GM12891 (cell line): ENCODE measurements around the gene INSR.

ENCODE experiments used
- POLR2A ChIP-seq: IDR thresholded peaks from 2 replicates; pipeline ENCODE4 v1.6.1; 2011; ENCODE audit warnings: low read depth, low read length, control low read depth
- SPI1 ChIP-seq: IDR thresholded peaks from 2 replicates; pipeline ENCODE4 v1.6.1; 2011; ENCODE audit warnings: low read depth, low read length, control low read depth

DNA sequence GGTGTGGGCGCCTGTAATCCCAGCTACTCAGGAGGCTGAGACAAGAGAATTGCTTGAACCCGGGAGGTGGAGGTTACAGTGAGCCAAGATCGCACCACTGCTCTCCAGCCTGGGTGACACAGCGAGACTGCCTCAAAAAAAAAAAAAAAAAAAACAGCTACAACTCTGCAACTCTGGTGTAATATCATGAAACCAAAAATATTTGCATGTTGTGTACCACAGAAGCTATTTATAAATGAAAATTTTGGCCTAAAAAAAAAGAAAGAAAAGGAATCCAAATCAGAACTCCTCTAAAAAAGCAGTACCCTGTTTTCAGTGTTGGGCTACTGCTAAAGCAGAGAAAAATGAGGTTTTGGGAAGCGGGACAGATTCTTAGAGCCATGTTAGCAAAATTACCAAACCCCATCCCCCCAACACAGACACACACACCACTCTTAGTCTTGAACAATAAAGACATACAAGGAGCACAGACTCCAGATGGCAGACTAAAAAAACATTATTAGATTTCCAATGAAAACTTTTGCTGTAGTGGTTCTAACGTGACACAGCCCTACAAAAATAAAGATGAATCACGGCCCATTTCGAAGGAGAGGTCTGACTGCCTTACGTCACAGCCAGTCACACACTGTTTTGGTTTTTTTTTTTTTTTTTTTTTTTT lies 51.5 kb downstream of the INSR start:
- TF ChIP-seq SPI1 (no peak), POLR2A (no peak)
